Neural crest cell (in vitro differentiated cells): ENCODE results near the gene PERCC1. TPM values are rescaled to one million over a fixed set of nuclear protein-coding genes. Genes with fewer than 3 reads are reported as not detected.

Source experiments
- DNase-seq: peaks from one replicate; pipeline ENCODE4 v3.0.0; 2021; ENCODE audit warnings: low read depth, mixed read lengths, low spot score
- H3K27ac Mint-ChIP-seq: one replicate; pipeline ENCODE4 v1.8.0; 2021; ENCODE audit warnings: mild to moderate bottlenecking, mixed read lengths; ENCODE audit not compliant: unreplicated experiment
- H3K27me3 Mint-ChIP-seq: 2 replicates; pipeline ENCODE4 v1.8.0; 2021; ENCODE audit warnings: low read depth, mild to moderate bottlenecking, mixed read lengths
- H3K36me3 Mint-ChIP-seq: 2 replicates; pipeline ENCODE4 v1.8.0; 2021; ENCODE audit warnings: low read depth, mild to moderate bottlenecking, mixed read lengths
- H3K4me1 Mint-ChIP-seq: 2 replicates; pipeline ENCODE4 v1.8.0; 2021; ENCODE audit warnings: mixed read lengths
- H3K4me3 Mint-ChIP-seq: one replicate; pipeline ENCODE4 v1.8.0; 2021; ENCODE audit warnings: mild to moderate bottlenecking, mixed read lengths
- H3K9me3 Mint-ChIP-seq: 2 replicates; pipeline ENCODE4 v1.8.0; 2021; ENCODE audit warnings: mixed read lengths
- total RNA-seq: library from RNA; stranded (reverse); gene quantifications from 2 replicates; pipeline ENCODE4 v1.2.1, GENCODE V29; 2021
- TF ChIP-seq, protein P1 (sequence below): fragments of 200-600 bp; sonication (generic); conservative IDR thresholded peaks from 2 replicates; pipeline ENCODE4 v1.5.0; 2021; ENCODE audit warnings: antibody characterized with exemption, mild to moderate bottlenecking

PERCC1 gene
- total RNA-seq, 1 donor from 2014 or later = not detected

DNA sequence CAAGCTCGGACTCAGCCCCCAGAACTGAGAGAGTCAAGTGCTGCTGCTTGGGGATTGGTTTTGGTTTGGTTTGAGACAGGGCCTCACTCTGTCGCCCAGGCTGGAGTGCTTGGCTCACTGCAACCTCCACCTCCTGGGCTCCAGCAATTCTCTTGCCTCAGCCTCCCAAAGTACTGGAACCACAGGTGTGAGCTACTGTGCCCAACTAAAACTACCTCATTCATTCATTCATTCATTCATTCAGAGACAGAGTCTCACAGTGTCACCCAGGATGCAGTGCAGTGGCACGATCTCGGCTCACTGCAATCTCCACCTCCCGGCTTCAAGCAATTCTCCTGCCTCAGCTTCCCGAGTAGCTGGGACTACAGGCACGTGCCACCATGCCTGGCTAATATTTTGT lies 41.1 kb upstream of the PERCC1 start:
- TF ChIP-seq, protein P1, sequence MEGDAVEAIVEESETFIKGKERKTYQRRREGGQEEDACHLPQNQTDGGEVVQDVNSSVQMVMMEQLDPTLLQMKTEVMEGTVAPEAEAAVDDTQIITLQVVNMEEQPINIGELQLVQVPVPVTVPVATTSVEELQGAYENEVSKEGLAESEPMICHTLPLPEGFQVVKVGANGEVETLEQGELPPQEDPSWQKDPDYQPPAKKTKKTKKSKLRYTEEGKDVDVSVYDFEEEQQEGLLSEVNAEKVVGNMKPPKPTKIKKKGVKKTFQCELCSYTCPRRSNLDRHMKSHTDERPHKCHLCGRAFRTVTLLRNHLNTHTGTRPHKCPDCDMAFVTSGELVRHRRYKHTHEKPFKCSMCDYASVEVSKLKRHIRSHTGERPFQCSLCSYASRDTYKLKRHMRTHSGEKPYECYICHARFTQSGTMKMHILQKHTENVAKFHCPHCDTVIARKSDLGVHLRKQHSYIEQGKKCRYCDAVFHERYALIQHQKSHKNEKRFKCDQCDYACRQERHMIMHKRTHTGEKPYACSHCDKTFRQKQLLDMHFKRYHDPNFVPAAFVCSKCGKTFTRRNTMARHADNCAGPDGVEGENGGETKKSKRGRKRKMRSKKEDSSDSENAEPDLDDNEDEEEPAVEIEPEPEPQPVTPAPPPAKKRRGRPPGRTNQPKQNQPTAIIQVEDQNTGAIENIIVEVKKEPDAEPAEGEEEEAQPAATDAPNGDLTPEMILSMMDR = no peak
- Mint-ChIP-seq H3K4me1 (no peaks in the 10 kb centered on the region), H3K4me3 (no peak overlapping the region), H3K9me3 (no peaks in the 10 kb centered on the region), H3K27me3 (no peaks in the 10 kb centered on the region), H3K27ac (no peak overlapping the region), H3K36me3 (no peaks in the 10 kb centered on the region)
- no peak for DNase-seq

DNA sequence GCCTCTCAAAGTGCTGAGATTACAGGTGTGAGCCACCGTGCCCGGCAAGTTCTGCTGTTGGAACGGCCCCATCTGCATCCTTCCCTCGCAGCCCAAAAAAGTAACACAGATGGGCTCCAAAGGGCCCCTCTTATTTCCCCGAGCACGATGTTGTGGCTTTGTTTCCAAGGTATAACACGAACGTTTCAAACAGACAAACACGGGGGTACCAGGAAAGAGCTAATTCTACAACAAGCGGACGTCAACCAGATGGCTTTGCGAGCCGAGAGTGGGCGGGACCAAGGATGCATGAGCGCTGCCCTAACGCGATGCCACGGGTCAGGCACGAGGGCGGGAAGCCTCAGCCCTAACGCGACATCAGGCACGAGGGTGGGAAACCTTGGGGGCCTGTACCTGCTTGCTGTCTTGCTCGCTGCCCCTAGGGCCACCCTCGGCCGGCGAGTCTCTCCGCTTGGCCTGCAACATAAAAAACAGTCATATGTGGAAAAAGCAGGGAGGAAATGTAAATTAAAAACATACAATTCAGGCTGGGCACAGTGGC lies 40.6 kb upstream of the PERCC1 start:
- DNase-seq = no peak
- Mint-ChIP-seq H3K27me3 (no peaks in the 10 kb centered on the region), H3K36me3 (no peaks in the 10 kb centered on the region), H3K4me3 (no peak overlapping the region), H3K9me3 (no peaks in the 10 kb centered on the region), H3K4me1 (no peaks in the 10 kb centered on the region), H3K27ac (no peak overlapping the region)
- TF ChIP-seq, protein P1 = no peak

DNA sequence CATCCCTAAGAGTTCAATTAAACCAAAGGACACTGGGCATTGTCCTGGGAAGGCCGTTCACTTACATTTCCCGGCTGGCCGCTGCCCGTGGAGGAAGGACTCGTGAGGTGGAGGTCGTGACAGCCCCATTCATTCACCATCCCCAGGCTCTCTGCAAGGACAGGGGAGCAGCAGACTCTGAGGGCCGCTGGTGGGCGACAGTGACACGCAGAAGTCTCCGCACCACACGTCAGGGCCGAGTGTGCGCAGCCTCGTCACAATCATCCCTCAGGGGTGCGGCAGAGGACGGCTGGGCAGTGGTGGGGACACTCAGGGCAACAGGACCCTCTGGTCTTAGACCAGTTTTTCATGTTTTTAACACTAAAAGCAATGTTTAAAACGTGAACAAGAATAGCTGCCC lies 38.1 kb upstream of the PERCC1 start:
- Mint-ChIP-seq H3K4me1 (no peaks in the 10 kb centered on the region), H3K4me3 (no peak overlapping the region), H3K27me3 (no peaks in the 10 kb centered on the region), H3K36me3 (no peaks in the 10 kb centered on the region), H3K27ac (no peak overlapping the region), H3K9me3 (no peaks in the 10 kb centered on the region)
- TF ChIP-seq, protein P1 = no peak
- no peak for DNase-seq

DNA sequence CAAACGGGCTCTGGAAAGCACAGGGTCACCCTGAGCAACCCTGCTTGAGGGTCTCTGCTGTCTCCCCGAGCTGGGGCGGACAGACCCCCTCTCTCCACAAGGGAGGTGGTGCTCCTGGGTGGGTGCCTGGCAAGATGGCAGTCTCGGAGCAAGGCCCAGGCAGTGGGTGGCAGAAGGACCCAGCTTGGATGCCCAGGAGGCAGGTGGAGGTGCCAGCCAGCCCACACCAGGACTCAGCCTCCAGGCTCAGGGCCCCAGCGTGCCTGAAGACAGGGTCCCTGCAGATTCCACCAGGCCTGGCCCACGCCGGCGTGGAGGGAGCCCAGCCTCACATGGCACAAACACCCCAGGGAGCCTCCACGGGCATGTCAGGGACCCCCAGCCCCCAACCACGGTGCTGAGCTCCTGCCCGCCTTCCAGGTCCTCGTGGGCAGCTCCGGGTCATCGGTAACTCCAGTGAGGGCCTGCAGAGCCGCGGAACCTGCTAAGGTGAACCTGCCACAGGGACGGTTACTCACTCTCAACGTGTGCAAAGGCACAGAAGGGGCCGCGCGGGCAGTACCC lies 37.2 kb upstream of the PERCC1 start:
- Mint-ChIP-seq H3K36me3 (no peaks in the 10 kb centered on the region), H3K27me3 (no peaks in the 10 kb centered on the region), H3K4me1 (no peaks in the 10 kb centered on the region), H3K9me3 (no peaks in the 10 kb centered on the region), H3K27ac (no peak overlapping the region), H3K4me3 (no peak overlapping the region)
- TF ChIP-seq, protein P1 = no peak
- DNase-seq = no peak

DNA sequence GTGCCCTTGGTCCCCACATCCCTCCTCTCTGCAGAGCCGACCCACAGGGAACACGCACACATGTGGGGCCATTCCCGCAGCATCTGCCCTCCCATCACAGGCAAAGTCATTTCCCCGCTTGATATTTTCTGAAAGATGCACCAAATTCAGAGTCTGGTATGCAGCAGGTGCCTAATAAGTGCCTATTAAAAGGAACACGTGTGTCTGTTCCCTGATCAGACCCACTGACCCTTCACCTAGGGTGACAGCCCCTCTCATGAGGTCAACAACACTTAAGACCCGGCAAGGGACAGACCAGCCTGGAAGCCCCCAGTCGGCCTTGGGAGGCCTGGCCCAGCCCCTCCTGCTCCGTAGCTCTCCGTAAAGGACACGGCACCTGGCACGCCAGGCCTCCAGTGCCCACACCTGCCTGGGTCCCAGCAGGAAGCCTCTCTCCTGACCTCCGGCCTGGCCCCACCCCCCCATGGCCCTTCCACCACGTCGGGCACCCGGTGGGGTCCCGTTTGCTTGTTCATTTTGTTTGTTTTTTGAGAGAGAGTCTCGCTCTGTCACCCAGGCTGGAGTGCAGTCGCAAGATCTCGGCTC lies 36.4 kb upstream of the PERCC1 start:
- Mint-ChIP-seq H3K9me3 (no peaks in the 10 kb centered on the region), H3K36me3 (no peaks in the 10 kb centered on the region), H3K4me1 (no peaks in the 10 kb centered on the region), H3K27me3 (no peaks in the 10 kb centered on the region), H3K27ac (no peak overlapping the region), H3K4me3 (no peak overlapping the region)
- DNase-seq = no peak
- TF ChIP-seq, protein P1 = no peak
